Activated naive CD8-positive, alpha-beta T cell treated with anti-CD3 and anti-CD28 coated beads, Interleukin-2, amount 50 U/mL, for 24 hours (primary cell): ENCODE results near the gene C5.

Source experiments
- ATAC-seq: fragments of 150-1000 bp; cut with Tn5 transposase; one replicate; pipeline ENCODE4 v1.10.0; 2021
- DNase-seq: peaks from one replicate; pipeline ENCODE4 v3.0.0; 2021
- H3K27ac Mint-ChIP-seq: one replicate; pipeline ENCODE4 v1.8.0; 2021; ENCODE audit warnings: mild to moderate bottlenecking, mixed read lengths
- H3K27me3 Mint-ChIP-seq: one replicate; pipeline ENCODE4 v1.8.0; 2021; ENCODE audit warnings: mixed read lengths
- H3K36me3 Mint-ChIP-seq: one replicate; pipeline ENCODE4 v1.8.0; 2021; ENCODE audit warnings: low read depth, mixed read lengths
- H3K4me1 Mint-ChIP-seq: one replicate; pipeline ENCODE4 v1.8.0; 2021; ENCODE audit warnings: mixed read lengths
- H3K4me3 Mint-ChIP-seq: one replicate; pipeline ENCODE4 v1.8.0; 2021; ENCODE audit warnings: mild to moderate bottlenecking, moderate library complexity, mixed read lengths
- H3K9me3 Mint-ChIP-seq: one replicate; pipeline ENCODE4 v1.8.0; 2021; ENCODE audit warnings: mixed read lengths

C5 gene

GRCh38 chr9:121026260-121026691 lies 23.8 kb downstream of the C5 start:
- DNase-seq (no peak), ATAC-seq (no peak)
- H3K4me1 Mint-ChIP-seq = no peaks in the 10 kb centered on the region
- no peaks in the 10 kb centered on the region for H3K9me3 Mint-ChIP-seq
- no peak overlapping the region for H3K27ac Mint-ChIP-seq
- no peaks in the 10 kb centered on the region for H3K27me3 Mint-ChIP-seq
- H3K36me3 Mint-ChIP-seq = no peaks in the 10 kb centered on the region
- H3K4me3 Mint-ChIP-seq = no peak overlapping the region

DNA sequence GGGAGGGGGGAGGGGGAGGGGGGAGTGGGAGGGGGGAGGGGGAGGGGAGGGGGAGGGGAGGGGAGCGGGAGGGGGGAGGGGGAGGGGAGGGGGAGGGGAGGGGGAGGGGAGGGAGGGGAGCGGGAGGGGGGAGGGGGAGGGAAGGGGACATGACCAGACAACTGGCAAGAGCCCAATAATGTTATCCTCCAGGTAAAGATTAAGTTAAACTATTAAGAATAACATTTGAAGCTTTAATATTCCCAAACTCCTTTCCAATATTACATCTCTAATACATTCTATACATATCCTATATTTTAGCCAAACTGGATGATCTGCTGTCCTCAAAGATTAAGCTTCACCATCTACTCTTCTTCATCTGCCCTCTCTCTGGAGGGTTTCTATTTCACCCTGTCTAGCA lies 25.8 kb downstream of the C5 start:
- no peaks in the 10 kb centered on the region for H3K4me1 Mint-ChIP-seq
- H3K9me3 Mint-ChIP-seq = no peaks in the 10 kb centered on the region
- no peaks in the 10 kb centered on the region for H3K27me3 Mint-ChIP-seq
- H3K4me3 Mint-ChIP-seq = no peak overlapping the region
- no peaks in the 10 kb centered on the region for H3K36me3 Mint-ChIP-seq
- ATAC-seq (no peak), DNase-seq (no peak)
- no peak overlapping the region for H3K27ac Mint-ChIP-seq

GRCh38 chr9:121023064-121023463 lies 27.0 kb downstream of the C5 start:
- Mint-ChIP-seq H3K9me3 (no peaks in the 10 kb centered on the region), H3K36me3 (no peaks in the 10 kb centered on the region), H3K4me1 (no peaks in the 10 kb centered on the region), H3K27ac (no peak overlapping the region), H3K27me3 (no peaks in the 10 kb centered on the region), H3K4me3 (no peak overlapping the region)
- ATAC-seq (no peak), DNase-seq (no peak)

DNA sequence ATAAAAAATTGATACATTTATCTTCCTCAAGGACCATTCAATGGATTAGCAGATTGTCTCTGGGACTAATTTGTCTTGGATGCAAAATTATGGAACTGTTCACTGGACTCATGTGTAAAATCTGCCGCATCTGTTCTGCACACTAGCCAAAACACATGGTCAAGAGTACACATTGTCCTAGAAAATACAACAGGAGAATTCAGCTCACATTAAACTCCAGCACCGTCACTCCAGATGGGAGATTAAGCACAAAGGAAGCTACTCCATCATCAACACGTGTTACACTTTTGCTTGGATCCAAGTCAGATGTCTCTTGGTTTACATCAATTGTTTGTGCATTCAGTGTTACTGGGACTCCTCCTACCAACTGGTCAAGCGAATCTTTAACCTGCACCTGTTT lies 28.8 kb downstream of the C5 start:
- Mint-ChIP-seq H3K4me3 (no peak overlapping the region), H3K27me3 (no peaks in the 10 kb centered on the region), H3K27ac (no peak overlapping the region), H3K4me1 (no peaks in the 10 kb centered on the region), H3K36me3 (no peaks in the 10 kb centered on the region), H3K9me3 (no peaks in the 10 kb centered on the region)
- ATAC-seq (no peak), DNase-seq (no peak)

- Mint-ChIP-seq H3K4me1 (no peaks in the 10 kb centered on the region), H3K9me3 (no peaks in the 10 kb centered on the region), H3K36me3 (no peaks in the 10 kb centered on the region), H3K27ac (no peak overlapping the region), H3K4me3 (no peak overlapping the region), H3K27me3 (no peaks in the 10 kb centered on the region)
- no peak for ATAC-seq
- DNase-seq = no peak
Measured at GRCh38 chr9:121019273-121019672, 30.8 kb downstream of the C5 start.

DNA sequence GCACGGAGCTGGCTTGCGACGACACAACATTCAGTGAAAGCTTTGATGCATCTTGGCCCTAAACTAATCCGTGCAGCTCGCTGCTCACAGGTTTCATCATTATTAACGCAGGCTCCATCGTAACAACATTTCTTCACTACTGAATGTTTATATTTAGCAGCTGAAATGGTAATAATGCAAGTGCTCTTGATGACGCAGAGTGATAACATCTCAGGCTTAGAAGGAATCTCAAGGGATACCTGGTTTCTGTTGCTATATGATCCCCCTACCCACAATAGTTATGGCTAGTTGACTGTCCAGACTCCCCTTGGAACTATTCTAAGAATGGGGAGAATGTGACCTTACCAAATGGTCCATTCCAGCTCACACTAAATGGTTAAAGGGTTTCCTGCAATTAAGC lies 36.2 kb downstream of the C5 start:
- H3K27me3 Mint-ChIP-seq = no peaks in the 10 kb centered on the region
- H3K27ac Mint-ChIP-seq = no peak overlapping the region

DNA sequence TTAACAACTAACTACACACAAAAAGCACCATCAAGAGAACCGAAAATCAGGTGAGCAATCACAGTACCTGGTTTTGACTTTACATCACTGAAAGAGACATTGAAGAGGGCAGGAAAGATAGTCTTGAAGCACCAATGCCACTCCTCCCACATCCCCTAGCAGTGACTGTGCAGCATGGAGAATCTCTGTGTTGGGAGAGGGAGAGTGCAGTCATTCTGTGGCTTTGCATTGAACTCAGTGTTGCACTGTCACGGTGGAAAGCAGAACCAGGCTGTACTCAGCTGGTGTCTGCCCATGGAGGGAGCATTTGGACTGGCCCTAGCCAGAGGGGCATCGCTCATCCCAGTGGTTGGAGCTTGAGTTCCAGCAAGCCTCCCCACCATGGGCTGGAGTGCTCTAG lies 40.4 kb downstream of the C5 start:
- Mint-ChIP-seq H3K4me1 (no peaks in the 10 kb centered on the region), H3K4me3 (no peak overlapping the region), H3K27ac (no peak overlapping the region), H3K9me3 (no peaks in the 10 kb centered on the region), H3K36me3 (no peaks in the 10 kb centered on the region), H3K27me3 (no peaks in the 10 kb centered on the region)
- DNase-seq = no peak
- no peak for ATAC-seq

More for the DNA sequence above, 36.2 kb downstream of the C5 start:
- Mint-ChIP-seq H3K4me3 (no peak overlapping the region), H3K4me1 (no peaks in the 10 kb centered on the region), H3K36me3 (no peaks in the 10 kb centered on the region), H3K9me3 (no peaks in the 10 kb centered on the region)
- ATAC-seq = no peak
- no peak for DNase-seq

- no peak overlapping the region for H3K4me3 Mint-ChIP-seq
- H3K36me3 Mint-ChIP-seq = no peaks in the 10 kb centered on the region
- ATAC-seq (no peak), DNase-seq (no peak)
- no peak overlapping the region for H3K27ac Mint-ChIP-seq
- H3K9me3 Mint-ChIP-seq = no peaks in the 10 kb centered on the region
- H3K27me3 Mint-ChIP-seq = no peaks in the 10 kb centered on the region
- H3K4me1 Mint-ChIP-seq = no peaks in the 10 kb centered on the region
Measured at GRCh38 chr9:120999317-120999716, 50.8 kb downstream of the C5 start.

DNA sequence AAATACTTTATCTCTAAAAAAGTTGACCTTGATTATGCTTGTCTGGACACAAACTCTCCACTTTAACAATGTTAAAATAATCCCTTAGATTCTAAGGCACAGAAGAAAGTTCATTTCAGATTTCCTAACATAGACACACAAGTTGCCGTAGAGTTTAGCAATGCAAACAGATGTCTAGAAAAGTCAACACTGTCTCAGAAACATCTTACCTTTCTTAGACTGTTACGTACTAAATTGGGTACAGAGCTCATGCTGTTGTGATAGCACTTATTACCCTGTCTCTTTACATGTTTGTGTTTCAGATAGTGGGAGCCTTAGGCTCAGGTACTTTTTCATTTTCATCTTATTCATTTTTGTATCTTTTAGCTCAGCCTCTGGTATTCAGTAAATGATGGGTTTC lies 52.0 kb downstream of the C5 start:
- Mint-ChIP-seq H3K36me3 (no peaks in the 10 kb centered on the region), H3K9me3 (no peaks in the 10 kb centered on the region)

GRCh38 chr9:120997502-120997901 lies 52.6 kb downstream of the C5 start:
- H3K27me3 Mint-ChIP-seq = no peaks in the 10 kb centered on the region
- H3K9me3 Mint-ChIP-seq = no peaks in the 10 kb centered on the region
- no peak overlapping the region for H3K4me3 Mint-ChIP-seq
- no peaks in the 10 kb centered on the region for H3K36me3 Mint-ChIP-seq
- no peak for ATAC-seq
- DNase-seq = no peak
- no peaks in the 10 kb centered on the region for H3K4me1 Mint-ChIP-seq
- H3K27ac Mint-ChIP-seq = no peak overlapping the region

More for the DNA sequence above, 52.0 kb downstream of the C5 start:
- Mint-ChIP-seq H3K27ac (no peak overlapping the region), H3K4me3 (no peak overlapping the region), H3K27me3 (no peaks in the 10 kb centered on the region), H3K4me1 (no peaks in the 10 kb centered on the region)
- DNase-seq = no peak
- ATAC-seq = no peak

DNA sequence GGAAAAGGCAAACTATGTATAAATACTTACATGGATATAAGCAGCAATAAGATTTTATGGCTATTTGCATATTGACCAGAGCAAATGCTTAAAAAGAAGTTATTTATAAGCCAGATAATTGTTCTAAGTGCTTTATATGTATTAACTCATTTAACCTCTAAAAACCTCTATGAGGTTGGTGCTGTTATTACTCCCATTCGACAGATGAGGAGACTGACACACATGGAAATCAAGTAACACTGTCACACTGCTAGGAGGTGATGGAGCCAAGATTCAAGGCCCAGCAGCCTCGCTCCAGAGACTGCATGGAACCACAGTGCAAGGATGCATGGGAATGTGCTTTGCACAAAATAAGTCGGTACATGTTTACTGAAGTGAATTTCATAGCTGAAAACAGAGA lies 53.7 kb downstream of the C5 start:
- ATAC-seq (no peak), DNase-seq (no peak)
- Mint-ChIP-seq H3K4me1 (no peaks in the 10 kb centered on the region), H3K27me3 (no peaks in the 10 kb centered on the region), H3K27ac (no peak overlapping the region), H3K4me3 (no peak overlapping the region), H3K9me3 (no peaks in the 10 kb centered on the region), H3K36me3 (no peaks in the 10 kb centered on the region)

DNA sequence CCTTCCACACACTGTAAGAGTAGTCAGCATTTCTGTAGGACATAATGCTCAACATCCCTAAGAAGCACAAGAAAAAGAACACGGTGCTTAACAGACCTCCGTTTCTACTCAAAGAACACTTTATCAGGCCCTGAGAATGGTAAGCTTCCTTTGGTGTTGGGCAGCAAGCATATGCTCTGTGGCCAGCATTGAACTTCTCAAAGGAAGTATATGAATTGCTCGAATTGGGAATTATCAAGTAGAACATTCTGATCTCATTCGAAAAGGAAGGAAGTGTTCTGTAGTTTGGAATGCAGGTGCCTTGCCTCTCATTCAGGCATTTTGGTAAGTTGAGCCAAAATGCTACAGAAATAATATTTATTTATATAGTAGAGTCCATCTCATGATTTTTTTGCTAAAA lies 61.0 kb downstream of the C5 start:
- no peak for ATAC-seq
- no peak for DNase-seq
- Mint-ChIP-seq H3K4me3 (no peak overlapping the region), H3K27ac (no peak overlapping the region), H3K4me1 (no peaks in the 10 kb centered on the region), H3K9me3 (no peaks in the 10 kb centered on the region), H3K27me3 (no peaks in the 10 kb centered on the region), H3K36me3 (no peaks in the 10 kb centered on the region)

DNA sequence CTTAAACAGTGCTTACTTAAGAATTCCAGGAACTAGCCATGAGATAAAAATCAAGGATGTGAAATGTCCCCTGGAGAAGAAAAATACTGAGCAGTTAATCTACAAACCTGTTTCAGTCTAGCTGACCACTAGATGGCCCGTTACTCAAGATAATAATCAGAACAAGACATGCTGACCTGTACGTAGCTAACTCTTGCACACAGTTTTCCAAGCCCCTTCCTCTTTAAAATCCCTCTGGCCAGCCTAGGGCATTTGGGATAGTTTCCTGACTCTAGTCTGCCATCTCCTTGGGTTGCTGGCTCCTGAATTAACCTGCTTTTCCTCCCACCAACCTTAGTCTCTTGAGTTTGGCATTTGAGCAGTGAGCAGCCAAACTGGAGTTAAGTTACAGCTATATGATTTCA lies 64.3 kb downstream of the C5 start:
- H3K27me3 Mint-ChIP-seq = no peaks in the 10 kb centered on the region
- H3K4me3 Mint-ChIP-seq = no peak overlapping the region

DNA sequence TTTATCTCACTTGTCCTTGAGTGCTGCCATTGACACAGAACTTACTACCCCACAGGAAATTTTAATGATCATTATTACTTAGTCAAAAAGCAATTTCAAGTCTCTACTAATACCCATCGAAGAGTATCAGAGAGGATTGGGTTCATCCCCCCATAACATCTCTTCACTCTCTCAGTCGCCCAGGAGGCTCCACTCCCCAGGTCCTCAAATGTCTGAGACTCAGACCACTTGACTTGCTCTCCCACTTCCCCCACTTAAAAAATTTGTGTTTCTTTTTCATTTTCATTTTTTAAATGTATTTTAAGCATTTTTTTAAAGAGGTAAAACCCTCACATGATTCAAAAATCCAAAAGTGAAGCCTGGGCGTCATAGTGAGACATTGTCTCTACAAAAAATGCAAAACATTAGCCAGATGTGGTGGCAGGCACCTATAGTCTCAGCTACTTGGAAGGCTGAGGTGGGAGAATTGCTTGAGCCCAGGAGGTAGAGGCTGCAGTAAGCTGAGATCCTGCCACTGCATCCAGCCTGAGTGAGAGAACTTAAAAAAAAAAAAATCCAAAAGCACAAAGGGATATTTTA lies 66.7 kb downstream of the C5 start:
- H3K27ac Mint-ChIP-seq = no peak overlapping the region
- DNase-seq = no peak
- H3K4me3 Mint-ChIP-seq = no peak overlapping the region

More for the DNA sequence above, 64.3 kb downstream of the C5 start:
- no peaks in the 10 kb centered on the region for H3K4me1 Mint-ChIP-seq
- no peak for DNase-seq
- no peak for ATAC-seq
- no peak overlapping the region for H3K27ac Mint-ChIP-seq
- H3K9me3 Mint-ChIP-seq = no peaks in the 10 kb centered on the region
- H3K36me3 Mint-ChIP-seq = no peaks in the 10 kb centered on the region

GRCh38 chr9:120982836-120983235 lies 67.2 kb downstream of the C5 start:
- Mint-ChIP-seq H3K4me3 (no peak overlapping the region), H3K4me1 (no peaks in the 10 kb centered on the region), H3K36me3 (no peaks in the 10 kb centered on the region), H3K9me3 (no peaks in the 10 kb centered on the region), H3K27ac (no peak overlapping the region), H3K27me3 (no peaks in the 10 kb centered on the region)
- DNase-seq (no peak), ATAC-seq (no peak)

More for the DNA sequence above, 66.7 kb downstream of the C5 start:
- H3K36me3 Mint-ChIP-seq = no peaks in the 10 kb centered on the region
- H3K27me3 Mint-ChIP-seq = no peaks in the 10 kb centered on the region
- no peaks in the 10 kb centered on the region for H3K9me3 Mint-ChIP-seq
- no peak for ATAC-seq
- H3K4me1 Mint-ChIP-seq = no peaks in the 10 kb centered on the region

DNA sequence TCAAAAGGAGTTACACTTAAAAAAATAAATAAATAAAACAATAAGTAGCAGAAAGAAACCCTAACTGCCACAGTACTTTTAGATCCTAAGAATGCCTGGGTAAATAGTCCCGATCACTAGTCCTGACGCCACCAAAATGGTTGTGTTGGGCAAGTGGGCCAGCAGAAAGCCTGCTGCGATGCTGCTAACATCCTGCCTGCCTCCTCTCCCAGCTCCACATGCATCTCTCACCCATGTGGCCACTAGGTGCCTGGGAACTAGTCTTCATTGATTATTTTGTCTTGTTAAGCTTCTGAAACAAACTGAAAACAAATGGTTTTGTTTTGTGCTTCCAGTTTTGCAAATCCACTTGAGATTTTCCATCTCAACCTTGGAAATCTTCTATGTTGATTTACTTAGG lies 69.1 kb downstream of the C5 start:
- no peak overlapping the region for H3K27ac Mint-ChIP-seq
- no peaks in the 10 kb centered on the region for H3K4me1 Mint-ChIP-seq
- no peaks in the 10 kb centered on the region for H3K36me3 Mint-ChIP-seq
- H3K9me3 Mint-ChIP-seq = no peaks in the 10 kb centered on the region
- H3K4me3 Mint-ChIP-seq = no peak overlapping the region
- DNase-seq (no peak), ATAC-seq (no peak)
- H3K27me3 Mint-ChIP-seq = no peaks in the 10 kb centered on the region
